Measurements from ENCODE around the gene DNLZ. TPM values are rescaled to one million over a fixed set of nuclear protein-coding genes. Genes with fewer than 3 reads are reported as not detected.
A peak's percentile ranks its signal among the peaks of the same experiment; 100 is the strongest.

The DNLZ gene
- total RNA-seq, 4 donors from 2014 or later, result 37.9 to 65.1 (median 54.3) TPM

GRCh38 chr9:136358888-136359287, 4.7 kb downstream of the DNLZ start:
- Histone ChIP-seq H3K27ac (no peak overlapping the region), H3K27me3 (no peaks in the 10 kb centered on the region), H3K4me3 (no peak overlapping the region), H3K9me3 (no peaks in the 10 kb centered on the region), H3K36me3 (no peaks in the 10 kb centered on the region), H3K4me1 (peaks cover 2 to 5% of the 10 kb centered on the region in 2 donors)
- intact Hi-C loops (cut with DNase I; ENCODE audit: low total_unique reads), result no loop called here
- no peak for DNase-seq
- in situ Hi-C loops (cut with MboI; ENCODE audit: low sequenced_read_pairs in 4 of 4), result no loop called here
- no peak for ATAC-seq
- TF ChIP-seq CTCF (IDR thresholded peaks at IDR 0.05 in 4 of 5, conservative IDR thresholded peaks at IDR 0.05 in 1 of 5) (no peak), POLR2A (IDR thresholded peaks at IDR 0.05) (no peak)

- in situ Hi-C loops (cut with MboI; ENCODE audit: low sequenced_read_pairs in 4 of 4) (no loop called here), intact Hi-C loops (cut with DNase I; ENCODE audit: low total_unique reads) (no loop called here)
- Histone ChIP-seq H3K9me3 (no peaks in the 10 kb centered on the region), H3K27ac (no peak overlapping the region), H3K4me3 (no peak overlapping the region), H3K36me3 (no peaks in the 10 kb centered on the region), H3K4me1 (peaks cover 0 to 4% of the 10 kb centered on the region in 2 donors), H3K27me3 (no peaks in the 10 kb centered on the region)
- no peak for DNase-seq
- no peak for ATAC-seq
- TF ChIP-seq CTCF (IDR thresholded peaks at IDR 0.05 in 4 of 5, conservative IDR thresholded peaks at IDR 0.05 in 1 of 5) (no peak), POLR2A (IDR thresholded peaks at IDR 0.05) (no peak)
Observed at GRCh38 chr9:136358016-136358415, 5.5 kb downstream of the DNLZ start.

- H3K36me3 ChIP-seq, result no peaks in the 10 kb centered on the region
- DNase-seq (no peak), ATAC-seq (no peak)
- no peaks in the 10 kb centered on the region for H3K9me3 ChIP-seq
- intact Hi-C loops (cut with DNase I; ENCODE audit: low total_unique reads), result no loop called here
- in situ Hi-C loops (cut with MboI; ENCODE audit: low sequenced_read_pairs in 4 of 4), result no loop called here
- no peak overlapping the region for H3K4me3 ChIP-seq
- H3K4me1 ChIP-seq, result no peaks in the 10 kb centered on the region
- no peak overlapping the region for H3K27ac ChIP-seq
- no peak for TF ChIP-seq CTCF (IDR thresholded peaks at IDR 0.05 in 4 of 5, conservative IDR thresholded peaks at IDR 0.05 in 1 of 5)
- TF ChIP-seq POLR2A (IDR thresholded peaks at IDR 0.05), result no peak
- H3K27me3 ChIP-seq, result no peaks in the 10 kb centered on the region
Observed at GRCh38 chr9:136357202-136357725, 6.3 kb downstream of the DNLZ start.

- no peaks in the 10 kb centered on the region for H3K9me3 ChIP-seq
- intact Hi-C loops (cut with DNase I; ENCODE audit: low total_unique reads), result no loop called here
- H3K4me1 ChIP-seq, result no peaks in the 10 kb centered on the region
- no peak overlapping the region for H3K27ac ChIP-seq
- ATAC-seq, result peak in 1 of 2 donors; percentile 22
- no peak for DNase-seq
- in situ Hi-C loops (cut with MboI; ENCODE audit: low sequenced_read_pairs in 4 of 4), result no loop called here
- no peak overlapping the region for H3K4me3 ChIP-seq
- TF ChIP-seq CTCF (IDR thresholded peaks at IDR 0.05 in 4 of 5, conservative IDR thresholded peaks at IDR 0.05 in 1 of 5) (no peak), POLR2A (IDR thresholded peaks at IDR 0.05) (no peak)
- no peaks in the 10 kb centered on the region for H3K27me3 ChIP-seq
- no peaks in the 10 kb centered on the region for H3K36me3 ChIP-seq
Observed at GRCh38 chr9:136355616-136356557, 7.7 kb downstream of the DNLZ start.
